Neural progenitor cell (in vitro differentiated cells): ENCODE measurements around the gene RIMBP3C.
"Not testable (repeated sequence)": the region's sequence is repeated elsewhere in the genome, so short reads cannot be mapped to it uniquely, and the experiment has no call there.

ENCODE experiments used
- CTCF ChIP-seq: fragments of 200-600 bp; sonication (generic); IDR thresholded peaks from 2 replicates; pipeline ENCODE4 v1.5.1; 2017; ENCODE audit warnings: antibody characterized with exemption, mild to moderate bottlenecking
- EZH2phosphoT487 ChIP-seq: fragments of 200-600 bp; sonication (generic); IDR thresholded peaks from 2 replicates; pipeline ENCODE4 v1.6.1; 2017; ENCODE audit warnings: antibody characterized with exemption

- not testable (repeated sequence) for TF ChIP-seq CTCF, EZH2phosphoT487
Observed at GRCh38 chr22:21559345-21560125, 8.3 kb upstream of the RIMBP3C start.
